Measurements from ENCODE around the gene ZFP62. TPM values are rescaled to one million over a fixed set of nuclear protein-coding genes. Genes with fewer than 3 reads are reported as not detected.

ZFP62 gene
- total and polyA plus RNA-seq, 7 donors = 6.0 to 25.6 (median 11.7) TPM

DNA sequence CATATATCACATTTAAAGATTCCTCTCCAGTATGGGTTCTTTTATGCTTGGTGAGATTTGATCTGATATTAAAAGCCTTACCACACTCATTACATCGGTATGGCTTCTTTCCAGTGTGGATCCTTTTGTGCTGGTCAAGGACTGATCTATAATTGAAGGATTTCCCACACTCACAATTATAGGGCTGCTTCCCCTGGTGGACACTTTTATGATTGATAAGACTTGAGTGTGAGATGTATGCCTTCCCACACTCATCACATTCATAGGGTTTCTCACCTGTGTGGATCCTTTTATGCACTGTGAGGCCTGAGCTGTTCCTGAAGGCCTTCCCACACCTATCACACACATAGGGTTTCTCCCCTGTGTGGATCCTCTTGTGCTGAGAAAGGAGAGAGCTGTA lies 12.2 kb downstream of the ZFP62 start:
- WGBS, 3 donors = 96 to 99% (median 97%) methylated on average over 1 of the region's 1 CpG
- TF ChIP-seq, protein P1, sequence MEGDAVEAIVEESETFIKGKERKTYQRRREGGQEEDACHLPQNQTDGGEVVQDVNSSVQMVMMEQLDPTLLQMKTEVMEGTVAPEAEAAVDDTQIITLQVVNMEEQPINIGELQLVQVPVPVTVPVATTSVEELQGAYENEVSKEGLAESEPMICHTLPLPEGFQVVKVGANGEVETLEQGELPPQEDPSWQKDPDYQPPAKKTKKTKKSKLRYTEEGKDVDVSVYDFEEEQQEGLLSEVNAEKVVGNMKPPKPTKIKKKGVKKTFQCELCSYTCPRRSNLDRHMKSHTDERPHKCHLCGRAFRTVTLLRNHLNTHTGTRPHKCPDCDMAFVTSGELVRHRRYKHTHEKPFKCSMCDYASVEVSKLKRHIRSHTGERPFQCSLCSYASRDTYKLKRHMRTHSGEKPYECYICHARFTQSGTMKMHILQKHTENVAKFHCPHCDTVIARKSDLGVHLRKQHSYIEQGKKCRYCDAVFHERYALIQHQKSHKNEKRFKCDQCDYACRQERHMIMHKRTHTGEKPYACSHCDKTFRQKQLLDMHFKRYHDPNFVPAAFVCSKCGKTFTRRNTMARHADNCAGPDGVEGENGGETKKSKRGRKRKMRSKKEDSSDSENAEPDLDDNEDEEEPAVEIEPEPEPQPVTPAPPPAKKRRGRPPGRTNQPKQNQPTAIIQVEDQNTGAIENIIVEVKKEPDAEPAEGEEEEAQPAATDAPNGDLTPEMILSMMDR (IDR thresholded peaks at IDR 0.05) = no peak
- DNase-seq (no peak), ATAC-seq (no peak)
- Histone ChIP-seq H3K4me1 (no peaks in the 10 kb centered on the region), H3K27ac (no peak overlapping the region), H3K9me3 (no peaks in the 10 kb centered on the region), H3K36me3 (ENCODE audit: insufficient read depth in 1 of 2, low read depth in 1 of 2) (peaks cover 14 to 47% of the 10 kb centered on the region in 2 donors), H3K4me3 (no peak overlapping the region), H3K27me3 (ENCODE audit: insufficient read depth in 3 of 3, low read length in 2 of 3) (no peaks in the 10 kb centered on the region)
- intact Hi-C loops (cut with DNase I) = no loop called here

DNA sequence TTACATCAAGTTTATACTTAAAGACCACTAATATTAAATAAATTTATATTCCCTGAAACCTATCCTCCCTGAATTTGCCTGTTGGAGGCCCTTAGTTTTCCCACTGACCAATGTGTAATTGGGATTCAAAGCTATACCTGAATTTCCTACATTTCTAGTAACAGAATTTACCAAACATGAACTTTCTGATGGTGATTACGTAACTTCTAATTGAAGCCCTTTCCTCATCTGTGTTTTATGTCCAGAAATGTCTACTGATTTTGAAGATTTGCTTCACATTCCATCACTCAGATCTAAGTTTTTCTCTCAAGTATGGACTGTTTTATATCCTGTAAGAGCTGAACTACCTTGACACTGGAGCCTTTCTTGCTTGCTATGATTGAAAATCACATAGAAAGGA lies 12.8 kb downstream of the ZFP62 start:
- Histone ChIP-seq H3K27me3 (ENCODE audit: insufficient read depth in 3 of 3, low read length in 2 of 3) (no peaks in the 10 kb centered on the region), H3K4me1 (no peaks in the 10 kb centered on the region), H3K36me3 (ENCODE audit: insufficient read depth in 1 of 2, low read depth in 1 of 2) (peaks cover 14 to 47% of the 10 kb centered on the region in 2 donors), H3K9me3 (no peaks in the 10 kb centered on the region), H3K27ac (no peak overlapping the region), H3K4me3 (no peak overlapping the region)
- TF ChIP-seq, protein P1 (IDR thresholded peaks at IDR 0.05) = no peak
- WGBS, 3 donors = 98 to 100% (median 100%) methylated on average over 1 of the region's 1 CpG
- intact Hi-C loops (cut with DNase I) = no loop called here
- DNase-seq = no peak
- no peak for ATAC-seq

DNA sequence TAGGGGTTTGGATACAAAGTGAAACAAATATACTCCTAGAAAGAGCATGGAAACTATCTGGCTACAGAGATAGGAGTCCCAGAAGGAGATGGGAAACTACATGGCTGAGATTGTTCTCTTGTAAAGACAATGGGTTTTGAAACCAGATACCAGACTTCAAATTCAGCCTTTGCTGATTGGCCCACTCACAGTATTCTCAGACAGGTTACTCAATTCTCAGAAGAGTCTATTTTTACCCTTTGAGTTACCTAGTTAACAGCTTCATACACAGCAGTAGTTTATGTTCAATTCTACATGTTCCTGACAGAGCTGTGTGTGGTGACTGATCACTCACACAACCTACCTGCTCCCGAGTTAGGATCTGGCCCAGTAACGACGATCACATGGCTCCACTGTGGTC lies 14.1 kb downstream of the ZFP62 start:
- intact Hi-C loops (cut with DNase I) = no loop called here
- DNase-seq = no peak
- TF ChIP-seq, protein P1 (IDR thresholded peaks at IDR 0.05) = no peak
- Histone ChIP-seq H3K27me3 (ENCODE audit: insufficient read depth in 3 of 3, low read length in 2 of 3) (no peaks in the 10 kb centered on the region), H3K4me3 (no peak overlapping the region), H3K4me1 (no peaks in the 10 kb centered on the region), H3K36me3 (ENCODE audit: insufficient read depth in 1 of 2, low read depth in 1 of 2) (peaks cover 14 to 46% of the 10 kb centered on the region in 2 donors), H3K9me3 (no peaks in the 10 kb centered on the region), H3K27ac (no peak overlapping the region)
- 28 to 51% (median 34%) methylated on average over 3 of the region's 3 CpGs for WGBS, 3 donors
- ATAC-seq = peak; percentile 73 to 91 (median 82)

DNA sequence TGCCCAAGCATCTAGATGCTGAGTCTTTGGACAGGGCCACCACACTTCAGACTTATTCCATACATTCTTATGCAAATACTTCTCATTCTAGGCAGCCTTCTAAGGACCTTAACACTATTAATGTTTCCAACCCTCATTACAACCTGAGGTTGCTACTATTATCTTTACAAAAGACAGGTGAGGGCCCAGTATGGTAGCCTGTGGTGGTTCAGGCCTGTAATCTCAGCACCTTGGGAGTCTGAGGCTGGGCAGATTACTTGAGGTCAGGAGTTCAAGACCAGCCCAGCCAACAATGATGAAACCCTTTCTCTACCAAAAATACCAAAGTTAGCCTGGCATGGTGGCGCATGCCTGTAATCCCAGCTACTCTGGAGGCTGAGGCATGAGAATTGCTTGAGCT lies 16.2 kb downstream of the ZFP62 start:
- Histone ChIP-seq H3K9me3 (no peaks in the 10 kb centered on the region), H3K4me3 (no peak overlapping the region), H3K4me1 (no peaks in the 10 kb centered on the region), H3K27ac (no peak overlapping the region), H3K36me3 (ENCODE audit: insufficient read depth in 1 of 2, low read depth in 1 of 2) (peaks cover 8 to 25% of the 10 kb centered on the region in 2 donors), H3K27me3 (ENCODE audit: insufficient read depth in 3 of 3, low read length in 2 of 3) (no peaks in the 10 kb centered on the region)
- ATAC-seq = no peak
- TF ChIP-seq, protein P1 (IDR thresholded peaks at IDR 0.05) = no peak
- no peak for DNase-seq
- 98 to 100% (median 100%) methylated on average over 1 of the region's 1 CpG for WGBS, 3 donors
- intact Hi-C loops (cut with DNase I) = no loop called here

DNA sequence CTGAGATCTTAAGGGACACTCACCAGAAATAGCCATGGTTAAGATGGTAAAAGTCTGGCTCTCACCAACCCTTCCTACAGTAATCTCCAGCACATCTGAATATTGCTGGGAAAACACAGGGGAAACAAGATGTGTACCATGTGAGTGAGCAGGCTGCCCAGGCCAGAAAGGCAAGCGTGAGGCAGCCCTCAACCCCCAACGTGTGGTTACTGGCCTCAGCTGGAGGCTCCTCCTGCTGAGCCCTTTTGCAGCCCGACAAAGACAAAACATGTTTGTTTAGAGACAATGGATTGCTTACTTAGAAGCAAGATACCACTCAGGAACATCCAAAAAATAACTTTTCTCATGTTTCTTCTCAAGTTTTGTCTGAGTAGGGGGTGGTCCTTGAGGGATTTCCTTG lies 16.6 kb downstream of the ZFP62 start:
- intact Hi-C loops (cut with DNase I) = no loop called here
- ATAC-seq = no peak
- WGBS, 3 donors = 59 to 73% (median 71%) methylated on average over 3 of the region's 3 CpGs
- H3K4me3 ChIP-seq = no peak overlapping the region
- H3K9me3 ChIP-seq = no peaks in the 10 kb centered on the region
- no peaks in the 10 kb centered on the region for H3K4me1 ChIP-seq
- TF ChIP-seq, protein P1 (IDR thresholded peaks at IDR 0.05) = no peak
- H3K27me3 ChIP-seq (ENCODE audit: insufficient read depth in 3 of 3, low read length in 2 of 3) = no peaks in the 10 kb centered on the region
- no peak for DNase-seq
- peaks cover 3 to 21% of the 10 kb centered on the region in 2 donors for H3K36me3 ChIP-seq (ENCODE audit: insufficient read depth in 1 of 2, low read depth in 1 of 2)
- no peak overlapping the region for H3K27ac ChIP-seq

Measured in psoas muscle (tissue), 8 donors.